K562 (cell line): ENCODE measurements around the gene SLC26A8. TPM values are rescaled to one million over a fixed set of nuclear protein-coding genes. Genes with fewer than 3 reads are reported as not detected.

Experiments
- BCL6 ChIP-seq: fragments of 250-450 bp; sonication (Bioruptor Pico); IDR thresholded peaks from 2 replicates; pipeline ENCODE4 v1.4.0; 2020
- BCOR ChIP-seq: fragments of 450-650 bp; IDR thresholded peaks from 2 replicates; pipeline ENCODE4 v1.6.1; 2016
- CREB1 ChIP-seq, 2 experiments: sonication (generic) in 1 of 2; formaldehyde crosslinking in 1 of 2; IDR thresholded peaks; 2 replicates each; pipeline versions ENCODE4 v1.6.1 to v1.8.0; 2012 to 2022; ENCODE audit warnings: inconsistent platforms in 1 of 2, mild to moderate bottlenecking in 1 of 2, missing genetic modification reagents in 1 of 2, moderate library complexity in 1 of 2
- E4F1 ChIP-seq: fragments of 250-450 bp; sonication (Bioruptor Pico); IDR thresholded peaks from 2 replicates; pipeline ENCODE4 v1.5.0; 2021; ENCODE audit warnings: mild to moderate bottlenecking, borderline replicate concordance
- EHMT2 ChIP-seq: fragments of 450-650 bp; IDR thresholded peaks from 2 replicates; pipeline ENCODE4 v1.6.1; 2018; ENCODE audit warnings: antibody characterized with exemption
- GMEB1 ChIP-seq: fragments of 250-450 bp; sonication (Bioruptor Pico); IDR thresholded peaks from 2 replicates; pipeline ENCODE4 v1.4.0; 2020; ENCODE audit warnings: mild to moderate bottlenecking
- KLF1 ChIP-seq: fragments of 450-650 bp; IDR thresholded peaks from 2 replicates; pipeline ENCODE4 v1.6.1; 2016; ENCODE audit warnings: missing genetic modification characterization, missing compliant biosample characterization
- MNT ChIP-seq, 2 experiments: fragments of 450-650 bp; conservative IDR thresholded peaks; 2 replicates each; pipeline ENCODE4 v1.6.1; 2017; ENCODE audit warnings: mild to moderate bottlenecking in 2 of 2, moderate library complexity in 2 of 2
- NEUROD1 ChIP-seq: fragments of 150-350 bp; IDR thresholded peaks from 2 replicates; pipeline ENCODE4 v1.6.1; 2014; ENCODE audit warnings: borderline replicate concordance, low read length, low read depth; ENCODE audit not compliant: partially characterized antibody
- NFE2 ChIP-seq: IDR thresholded peaks from 2 replicates; pipeline ENCODE4 v1.6.1; 2014; ENCODE audit warnings: antibody characterized with exemption, low read depth
- NFYB ChIP-seq: IDR thresholded peaks from 2 replicates; pipeline ENCODE4 v1.6.1; 2011; ENCODE audit warnings: mild to moderate bottlenecking, moderate library complexity; ENCODE audit not compliant: insufficient read length; ENCODE audit errors: extremely low read depth
- PATZ1 ChIP-seq: fragments of 250-450 bp; sonication (Bioruptor Pico); IDR thresholded peaks from 2 replicates; pipeline ENCODE4 v1.5.0; 2020; ENCODE audit warnings: mild to moderate bottlenecking, borderline replicate concordance
- RBBP5 ChIP-seq: fragments of 200-600 bp; sonication (generic); IDR thresholded peaks from 2 replicates; pipeline ENCODE4 v1.6.1; 2012; ENCODE audit warnings: borderline replicate concordance, mild to moderate bottlenecking, low read length, control low read depth, inconsistent platforms; ENCODE audit not compliant: insufficient read depth, poor library complexity, severe bottlenecking
- SMARCB1 ChIP-seq: IDR thresholded peaks from 2 replicates; pipeline ENCODE4 v1.6.1; 2011; ENCODE audit warnings: improper control_type of control experiment, low read depth; ENCODE audit not compliant: insufficient read length
- WHSC1 ChIP-seq: IDR thresholded peaks from one replicate; pipeline ENCODE4 v1.6.1; 2012; ENCODE audit warnings: low read length, control low read depth, inconsistent platforms
- ZBTB17 ChIP-seq: fragments of 450-650 bp; formaldehyde crosslinking; IDR thresholded peaks from 2 replicates; pipeline ENCODE4 v1.4.0; 2020; ENCODE audit warnings: mild to moderate bottlenecking
- ZNF274 ChIP-seq: IDR thresholded peaks from 2 replicates; pipeline ENCODE4 v1.6.1; 2011; ENCODE audit warnings: low read depth, mild to moderate bottlenecking, low read length, moderate library complexity, borderline replicate concordance
- polyA plus RNA-seq, 8 experiments: library from polyadenylated mRNA; depleted of rRNA in 4 of 8; stranded (reverse) in 5 of 8; unstranded in 3 of 8; fragments of >200 nt; fragmentation: Nextera tagmentation in 2 of 8; fragmentation: Illumina TruSeq in 1 of 8; extraction: Ambion mirVana in 2 of 8; extraction: Trizol in 1 of 8; gene quantifications; 2 replicates each; pipeline versions ENCODE4 v1.2.1 to v1.2.3, GENCODE V29; 2011 to 2014; ENCODE audit warnings: inconsistent platforms in 1 of 8, missing spikeins in 1 of 8
- total RNA-seq, 7 experiments: library from RNA; depleted of rRNA in 6 of 7; stranded (reverse); fragments of >200 nt in 6 of 7; fragmentation: Illumina TruSeq in 2 of 7; extraction: Trizol in 2 of 7; gene quantifications; 2 replicates each; pipeline versions ENCODE4 v1.2.1 to v1.2.3, GENCODE V29; 2011 to 2021; ENCODE audit warnings: low replicate concordance in 1 of 7

SLC26A8 gene
- total and polyA plus RNA-seq, 9 of the 15 experiments (the other 6 are each of a cell fraction or from before 2014, with no cell fraction given) = not detected

- no peak for TF ChIP-seq E4F1 (CRISPR knock-in tag)
- no peak for TF ChIP-seq NEUROD1
- TF ChIP-seq NFE2 = peak; percentile 18; the same call in 1 of the 2 replicates
- TF ChIP-seq WHSC1 = no peak
- no peak for TF ChIP-seq GMEB1
- no peak for TF ChIP-seq ZNF274
- TF ChIP-seq NFYB = no peak
- no peak for TF ChIP-seq RBBP5
- TF ChIP-seq CREB1 (IDR thresholded peaks at IDR 0.05) = no peak
- no peak for TF ChIP-seq CREB1 (CRISPR knock-in tag; IDR thresholded peaks at IDR 0.05)
- TF ChIP-seq ZBTB17 = no peak
- peak; percentile 86; the same call in 1 of the 2 replicates for TF ChIP-seq BCL6
- no peak for TF ChIP-seq SMARCB1
- no peak for TF ChIP-seq KLF1 (tag)
- TF ChIP-seq EHMT2 = peak; percentile 91
- TF ChIP-seq MNT (conservative IDR thresholded peaks at IDR 0.05) = peak in 1 of 2 experiments; percentile 31; a peak in 1 of 4 replicates
- no peak for TF ChIP-seq PATZ1 (CRISPR knock-in tag)
- peak; percentile 65; the same call in 1 of the 2 replicates for TF ChIP-seq BCOR
Observed at GRCh38 chr6:36025260-36025931, 955 bp upstream of the SLC26A8 start (continued).
